Measurements from ENCODE around the gene PDPK1.
"Not testable (repeated sequence)": the region's sequence is repeated elsewhere in the genome, so short reads cannot be mapped to it uniquely, and the experiment has no call there.

The PDPK1 gene

GRCh38 chr16:2526135-2526534 lies 11.7 kb upstream of the PDPK1 start:
- no peak for DNase-seq

- DNase-seq: no peak
These were observed 10.6 kb upstream of the PDPK1 start for GRCh38 chr16:2527071-2527783.

DNA sequence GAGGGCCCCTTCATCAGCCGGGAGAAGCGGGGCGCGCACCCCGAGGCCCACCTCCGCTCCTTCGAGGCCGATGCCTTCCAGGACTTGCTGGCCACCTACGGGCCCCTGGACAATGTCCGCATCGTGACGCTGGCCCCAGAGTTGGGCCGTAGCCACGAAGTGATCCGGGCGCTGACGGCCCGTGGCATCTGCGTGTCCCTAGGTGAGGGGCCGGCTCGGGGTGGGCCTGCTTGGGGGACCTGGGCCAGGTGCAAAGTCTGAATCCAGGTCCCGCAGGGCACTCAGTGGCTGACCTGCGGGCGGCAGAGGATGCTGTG lies 10.1 kb upstream of the PDPK1 start:
- DNase-seq: no peak

DNA sequence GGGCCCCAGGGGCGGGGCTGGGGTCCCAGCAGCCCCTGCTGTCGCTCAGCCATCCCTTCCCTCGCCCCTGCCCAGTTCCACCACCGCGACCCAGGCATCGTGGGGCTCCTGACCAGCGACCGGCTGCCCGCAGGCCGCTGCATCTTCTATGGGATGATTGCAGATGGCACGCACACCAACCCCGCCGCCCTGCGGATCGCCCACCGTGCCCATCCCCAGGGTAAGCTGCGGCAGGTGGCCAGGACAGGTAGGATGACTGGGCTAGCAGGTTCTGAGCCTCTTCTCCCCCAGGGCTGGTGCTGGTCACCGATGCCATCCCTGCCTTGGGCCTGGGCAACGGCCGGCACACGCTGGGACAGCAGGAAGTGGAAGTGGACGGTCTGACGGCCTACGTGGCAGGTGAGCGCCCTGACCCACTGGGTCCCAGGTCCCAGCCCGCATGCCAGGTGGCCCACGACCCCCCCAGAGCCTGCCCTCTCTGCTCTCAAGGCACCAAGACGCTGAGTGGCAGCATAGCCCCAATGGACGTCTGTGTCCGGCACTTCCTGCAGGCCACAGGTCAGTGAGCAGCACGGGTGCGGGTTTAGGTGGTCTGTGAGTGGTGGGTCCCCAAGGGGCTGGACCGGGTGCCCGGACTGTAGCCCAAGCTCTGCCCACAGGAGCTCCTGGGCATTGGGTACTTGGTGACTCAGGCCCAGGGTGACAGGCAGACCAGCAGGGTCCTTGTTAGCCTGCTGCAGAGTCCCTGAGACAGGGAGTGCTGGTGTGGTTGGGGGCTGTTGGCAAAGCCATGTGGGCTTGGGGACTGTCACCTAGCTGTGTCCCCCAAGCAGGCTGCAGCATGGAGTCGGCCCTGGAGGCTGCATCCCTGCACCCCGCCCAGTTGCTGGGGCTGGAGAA lies 9.4 kb upstream of the PDPK1 start:
- no peak for DNase-seq

DNA sequence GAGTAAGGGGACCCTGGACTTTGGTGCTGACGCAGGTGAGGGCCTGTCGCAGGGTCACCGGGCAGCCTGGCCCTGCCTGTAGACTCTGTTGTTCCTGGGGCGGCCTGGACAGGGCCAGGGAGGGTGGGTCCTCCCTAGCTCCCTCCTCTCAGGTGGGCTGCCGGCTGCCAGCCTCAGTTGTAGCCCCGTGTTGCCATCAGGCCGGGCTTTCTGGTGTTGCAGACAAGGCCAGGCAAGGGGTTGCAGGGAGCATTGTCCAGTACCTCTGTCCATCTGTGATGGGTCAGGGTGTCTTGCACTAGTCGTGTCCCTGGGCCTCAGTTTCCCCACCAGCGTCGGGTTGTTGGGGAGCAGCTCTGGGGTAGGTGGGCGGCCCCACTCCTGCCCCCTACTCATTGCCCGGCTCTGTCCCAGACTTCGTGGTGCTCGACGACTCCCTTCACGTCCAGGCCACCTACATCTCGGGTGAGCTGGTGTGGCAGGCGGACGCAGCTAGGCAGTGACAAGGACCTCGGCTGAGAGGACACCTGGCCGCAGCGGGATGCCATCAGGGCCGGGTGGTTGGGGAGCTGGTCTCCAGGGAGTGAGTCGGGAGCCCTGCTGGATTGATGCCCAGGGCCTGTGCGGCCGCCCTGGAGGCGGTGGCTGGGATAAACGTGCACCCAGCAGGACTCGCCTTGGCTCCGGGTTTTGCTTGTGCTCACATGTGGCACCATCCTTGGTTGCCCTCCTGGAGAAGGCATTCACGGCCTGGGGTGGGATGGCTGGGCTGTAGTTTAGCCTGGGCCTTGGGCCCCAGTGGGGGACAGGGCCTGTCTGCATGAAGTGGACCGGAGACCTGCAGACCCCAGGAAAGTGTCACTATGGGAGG lies 8.5 kb upstream of the PDPK1 start:
- DNase-seq: no peak

GRCh38 chr16:2529961-2530628 lies 7.7 kb upstream of the PDPK1 start:
- no peak for DNase-seq

GRCh38 chr16:2530629-2531318 lies 7.0 kb upstream of the PDPK1 start:
- DNase-seq: no peak

GRCh38 chr16:2531371-2531695 lies 6.5 kb upstream of the PDPK1 start, which contains the start of gene CEMP1:
TSS of gene CEMP1 (minus strand) at chr16:2531408. CDS start at chr16:2531073, 335 bp downstream.
- DNase-seq: no peak

- peak; percentile 98 for DNase-seq
These were observed 5.9 kb upstream of the PDPK1 start for GRCh38 chr16:2531696-2532493.

DNA sequence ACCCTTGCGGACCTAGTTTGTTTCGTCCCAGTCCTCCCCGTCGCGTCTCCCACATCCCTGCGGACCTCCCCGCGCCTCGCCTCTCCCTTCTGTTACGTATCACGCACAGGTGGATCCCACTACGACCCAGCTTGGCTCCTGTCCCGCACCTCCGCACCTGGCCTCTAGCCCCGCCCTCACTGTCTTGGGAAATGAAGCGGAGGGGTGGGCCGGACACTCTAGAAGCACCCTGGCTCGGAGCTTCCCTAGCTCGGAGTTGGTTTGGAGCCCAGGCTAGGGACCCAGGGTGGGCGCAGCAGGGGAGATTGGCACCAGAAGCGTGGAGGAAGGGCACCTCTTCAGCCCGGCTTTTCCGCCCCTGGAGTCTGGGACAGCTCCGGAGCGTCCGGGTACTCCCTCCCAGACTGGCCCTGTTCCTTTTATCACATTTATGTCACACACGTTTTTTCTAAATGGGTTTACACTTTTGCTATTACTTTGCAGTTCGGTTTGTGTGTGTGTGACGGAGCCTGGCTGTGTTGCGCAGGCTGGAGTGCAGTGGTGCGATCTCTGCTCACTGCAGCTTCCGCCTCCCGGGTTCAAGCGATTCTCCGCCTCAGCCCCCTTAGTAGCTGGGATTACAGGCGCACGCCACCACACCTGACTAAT lies 5.2 kb upstream of the PDPK1 start:
- DNase-seq: peak; percentile 42

- not testable (repeated sequence) for DNase-seq
These were observed 4.6 kb upstream of the PDPK1 start for GRCh38 chr16:2533142-2533755.

DNA sequence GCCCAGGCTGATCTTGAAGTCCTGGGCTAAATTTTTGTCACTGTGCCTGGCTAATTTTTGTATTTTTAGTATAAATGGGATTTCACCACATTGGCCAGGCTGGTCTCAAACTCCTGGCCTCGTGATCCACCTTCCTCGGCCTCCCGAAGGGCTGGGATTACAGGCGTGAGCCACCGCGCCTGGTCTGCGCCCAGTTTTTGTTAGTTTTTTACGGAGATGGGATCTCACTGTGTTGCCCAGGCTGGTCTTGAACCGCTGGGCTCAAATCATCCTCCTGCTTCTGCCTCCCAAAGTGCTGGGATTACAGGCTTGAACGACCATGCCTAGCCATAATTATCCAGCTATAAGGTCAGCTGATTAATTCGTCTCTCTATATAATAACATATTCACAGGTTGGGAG lies 3.9 kb upstream of the PDPK1 start:
- no peak for DNase-seq

GRCh38 chr16:2534335-2534734 lies 3.5 kb upstream of the PDPK1 start:
- DNase-seq: not testable (repeated sequence)

DNA sequence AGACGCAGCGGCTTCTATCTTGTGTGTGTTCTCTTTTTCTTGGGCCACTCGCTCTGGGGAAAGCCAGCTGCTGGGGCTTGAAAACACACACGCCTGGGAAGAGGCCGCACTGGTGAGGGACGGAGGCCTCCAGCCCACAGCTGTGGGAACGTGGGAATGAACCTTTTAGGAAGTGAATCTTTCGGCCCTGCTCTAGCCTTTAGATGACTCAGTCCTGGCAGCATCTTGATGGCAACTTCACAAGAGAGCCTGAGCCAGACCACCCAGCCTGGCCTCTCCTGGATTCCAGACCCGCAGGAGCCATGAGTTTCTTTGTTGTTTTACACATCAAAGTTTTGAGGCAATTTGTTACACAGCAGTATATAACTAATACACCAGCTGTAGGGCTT lies 2.2 kb upstream of the PDPK1 start:
- DNase-seq: no peak

GRCh38 chr16:2539192-2539844 lies 1.5 kb downstream of the PDPK1 start:
- not testable (repeated sequence) for DNase-seq

DNA sequence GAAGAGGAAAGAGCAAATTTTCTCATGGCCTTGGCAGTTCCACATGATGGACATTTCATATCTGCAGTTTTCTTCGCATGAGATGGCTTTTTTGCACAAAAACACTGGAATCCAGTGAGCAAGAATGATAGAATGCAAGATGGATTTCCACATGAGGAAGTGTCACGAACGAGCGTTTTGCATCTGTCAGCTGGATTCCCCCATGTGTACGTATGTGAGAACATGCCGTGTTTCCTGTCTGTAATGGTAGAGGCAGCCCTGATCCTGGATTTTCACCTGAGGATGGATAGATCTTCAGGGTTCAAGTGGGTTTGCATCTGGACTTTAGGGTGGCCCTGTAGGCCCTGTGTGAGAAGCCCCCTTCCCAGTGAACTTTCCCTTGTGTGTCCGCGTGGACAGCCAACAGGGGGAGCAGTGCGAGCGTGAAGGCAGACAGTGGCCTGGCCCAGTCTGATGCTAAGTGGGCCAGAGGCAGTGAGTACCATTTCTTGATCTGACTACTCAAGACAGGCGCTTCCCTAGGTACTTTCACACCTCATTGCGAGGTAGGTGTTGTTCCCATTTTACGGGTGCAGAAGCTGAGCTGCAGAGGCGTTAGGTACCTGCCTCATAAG lies 2.1 kb downstream of the PDPK1 start:
- DNase-seq: peak; percentile 23

DNA sequence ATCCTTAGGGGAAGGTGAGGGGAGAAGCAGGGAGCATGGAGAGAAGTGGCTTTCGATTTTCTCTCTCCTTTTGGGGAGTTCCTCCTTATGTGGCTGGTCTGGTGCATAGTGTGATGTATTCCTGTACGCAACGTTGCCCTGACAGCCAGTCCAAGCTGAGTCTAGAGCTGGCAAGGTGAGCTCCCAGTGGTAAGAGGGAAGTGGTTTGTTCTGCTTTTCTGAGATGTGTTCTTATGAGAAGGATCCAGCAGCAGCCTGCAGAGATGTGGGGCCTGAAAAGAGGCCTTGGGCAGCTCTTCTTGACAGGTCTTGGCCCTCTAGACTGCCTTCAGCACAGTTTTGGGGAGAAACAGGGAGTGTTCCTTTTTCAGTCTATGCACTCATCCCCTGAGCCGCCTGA lies 3.1 kb downstream of the PDPK1 start:
- DNase-seq: not testable (repeated sequence)

- DNase-seq: not testable (repeated sequence)
These were observed 3.6 kb downstream of the PDPK1 start for GRCh38 chr16:2541409-2541808.

- not testable (repeated sequence) for DNase-seq
These were observed 6.0 kb downstream of the PDPK1 start for GRCh38 chr16:2543771-2544170.

Data from midbrain (tissue), 1 donor.